HepG2 (cell line): ENCODE measurements around the gene CTF1. TPM values are rescaled to one million over a fixed set of nuclear protein-coding genes. Genes with fewer than 3 reads are reported as not detected.

ENCODE experiments used
- AGO1 ChIP-seq: fragments of 200-400 bp; formaldehyde crosslinking; IDR thresholded peaks from 2 replicates; pipeline ENCODE4 v1.6.1; 2017; ENCODE audit warnings: mild to moderate bottlenecking, low read depth, low read length, moderate library complexity; ENCODE audit not compliant: poor library complexity, severe bottlenecking
- ARNT2 ChIP-seq: sonication (generic); formaldehyde crosslinking; IDR thresholded peaks from 2 replicates; pipeline ENCODE4 v1.8.0; 2022; ENCODE audit warnings: mild to moderate bottlenecking, low read depth, missing genetic modification reagents, moderate library complexity
- FIP1L1 ChIP-seq: fragments of 200-400 bp; formaldehyde crosslinking; IDR thresholded peaks from 2 replicates; pipeline ENCODE4 v1.6.1; 2018; ENCODE audit warnings: low read depth, mild to moderate bottlenecking, low read length, moderate library complexity, borderline replicate concordance; ENCODE audit not compliant: insufficient read depth
- HNF4A ChIP-seq: sonication (generic); formaldehyde crosslinking; IDR thresholded peaks from 2 replicates; pipeline ENCODE4 v1.4.0; 2020; ENCODE audit warnings: missing genetic modification reagents
- MAFK ChIP-seq, 2 experiments: IDR thresholded peaks in 1 of 2; conservative IDR thresholded peaks in 1 of 2; 2 replicates each; pipeline ENCODE4 v1.6.1; 2011; ENCODE audit warnings: improper control_type of control experiment in 2 of 2, low read length in 2 of 2
- PHF8 ChIP-seq: sonication (generic); formaldehyde crosslinking; IDR thresholded peaks from 2 replicates; pipeline ENCODE4 v1.5.0; 2020; ENCODE audit warnings: missing genetic modification reagents
- ZBTB38 ChIP-seq: sonication (generic); formaldehyde crosslinking; IDR thresholded peaks from 2 replicates; pipeline ENCODE4 v1.5.1; 2020; ENCODE audit warnings: mild to moderate bottlenecking, missing genetic modification reagents
- ZNF121 ChIP-seq: sonication (generic); formaldehyde crosslinking; IDR thresholded peaks from 2 replicates; pipeline ENCODE4 v1.5.0; 2020; ENCODE audit warnings: mild to moderate bottlenecking, missing genetic modification reagents
- ZNF34 ChIP-seq: sonication (generic); formaldehyde crosslinking; IDR thresholded peaks from 2 replicates; pipeline ENCODE4 v1.4.0; 2020; ENCODE audit warnings: mild to moderate bottlenecking, missing genetic modification reagents, borderline replicate concordance
- polyA plus RNA-seq, 8 experiments: library from polyadenylated mRNA; depleted of rRNA in 3 of 8; stranded (reverse) in 7 of 8; unstranded in 1 of 8; fragments of >200 nt; fragmentation: Illumina TruSeq in 4 of 8; extraction: Trizol in 4 of 8; gene quantifications; 2 replicates each; pipeline versions ENCODE4 v1.2.1 to v1.2.3, GENCODE V29; 2011 to 2016; ENCODE audit warnings: low read depth in 4 of 8, missing spikeins in 1 of 8, mixed read lengths in 1 of 8; ENCODE audit not compliant: insufficient read depth in 1 of 8
- total RNA-seq, 5 experiments: library from RNA; depleted of rRNA; stranded (reverse); fragments of >200 nt; fragmentation: Illumina TruSeq; extraction: Trizol; gene quantifications; 2 replicates each; pipeline ENCODE4 v1.2.3, GENCODE V29; 2016; ENCODE audit warnings: low read depth in 1 of 5
- TF ChIP-seq, protein P1 (sequence below): sonication (generic); formaldehyde crosslinking; IDR thresholded peaks from 2 replicates; pipeline ENCODE4 v1.4.0; 2020; ENCODE audit warnings: missing genetic modification reagents
- TF ChIP-seq, protein P2 (sequence below): sonication (generic); formaldehyde crosslinking; IDR thresholded peaks from 2 replicates; pipeline ENCODE4 v1.5.0; 2020; ENCODE audit warnings: mild to moderate bottlenecking, missing genetic modification reagents
- TF ChIP-seq, protein P3 (sequence below): sonication (generic); formaldehyde crosslinking; IDR thresholded peaks from 2 replicates; pipeline ENCODE4 v1.5.0; 2020; ENCODE audit warnings: mild to moderate bottlenecking, missing genetic modification reagents, moderate library complexity
- TF ChIP-seq, protein P4 (sequence below): IDR thresholded peaks from 2 replicates; pipeline ENCODE4 v1.6.1; 2016; ENCODE audit warnings: control low read depth
- TF ChIP-seq, protein P5 (sequence below), 2 experiments: IDR thresholded peaks; 2 replicates each; pipeline ENCODE4 v1.6.1; 2011 to 2012; ENCODE audit warnings: low read length in 2 of 2, borderline replicate concordance in 1 of 2, low read depth in 1 of 2, mild to moderate bottlenecking in 1 of 2, moderate library complexity in 1 of 2
- TF ChIP-seq, protein P6 (sequence below): sonication (generic); formaldehyde crosslinking; IDR thresholded peaks from 2 replicates; pipeline ENCODE4 v1.8.1; 2023; ENCODE audit warnings: mild to moderate bottlenecking, moderate library complexity, missing genetic modification reagents
- TF ChIP-seq, protein P7 (sequence below): sonication (generic); IDR thresholded peaks from 2 replicates; pipeline ENCODE4 v1.6.1; 2016; ENCODE audit warnings: low read depth, borderline replicate concordance

CTF1 gene
- total and polyA plus RNA-seq, 2 of the 13 experiments (the other 11 are each of a cell fraction or from before 2014, with no cell fraction given) = 0.13 to 1.8 TPM

DNA sequence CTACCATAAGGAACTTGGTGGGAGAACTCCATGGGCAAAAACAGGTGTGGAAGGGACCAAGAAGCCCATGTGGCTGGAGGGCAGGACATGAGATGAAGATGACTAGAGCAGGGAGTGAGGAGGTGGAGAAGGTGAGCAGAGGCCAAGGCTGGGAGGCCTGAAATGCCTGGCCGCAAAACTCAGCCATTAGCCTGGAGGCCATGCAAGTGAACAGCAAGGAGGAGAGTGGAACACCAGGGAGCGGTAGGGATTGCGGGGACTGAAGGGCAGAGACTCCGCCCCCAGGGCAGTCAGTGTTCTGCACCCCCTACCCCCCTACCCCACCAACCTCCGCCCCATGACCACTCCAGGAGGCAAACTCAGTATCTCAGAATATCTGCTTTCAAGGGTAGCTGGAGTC, 19.5 kb upstream of the CTF1 start (continued):
- TF ChIP-seq FIP1L1 (no peak), ZNF121 (CRISPR knock-in tag) (no peak), AGO1 (no peak), ZNF34 (CRISPR knock-in tag) (no peak), ZBTB38 (CRISPR knock-in tag) (peak; percentile 50; the same call in 1 of the 2 replicates), HNF4A (no peak), ARNT2 (CRISPR knock-in tag) (no peak), PHF8 (CRISPR knock-in tag) (0 out of 2 replicates have a peak, but pooled peaks have one; percentile 10), MAFK (conservative IDR thresholded peaks at IDR 0.05 in 1 of 2, IDR thresholded peaks at IDR 0.05 in 1 of 2; ENCODE audit: low read length in 2 of 2) (no peak)
- TF ChIP-seq, protein P1, sequence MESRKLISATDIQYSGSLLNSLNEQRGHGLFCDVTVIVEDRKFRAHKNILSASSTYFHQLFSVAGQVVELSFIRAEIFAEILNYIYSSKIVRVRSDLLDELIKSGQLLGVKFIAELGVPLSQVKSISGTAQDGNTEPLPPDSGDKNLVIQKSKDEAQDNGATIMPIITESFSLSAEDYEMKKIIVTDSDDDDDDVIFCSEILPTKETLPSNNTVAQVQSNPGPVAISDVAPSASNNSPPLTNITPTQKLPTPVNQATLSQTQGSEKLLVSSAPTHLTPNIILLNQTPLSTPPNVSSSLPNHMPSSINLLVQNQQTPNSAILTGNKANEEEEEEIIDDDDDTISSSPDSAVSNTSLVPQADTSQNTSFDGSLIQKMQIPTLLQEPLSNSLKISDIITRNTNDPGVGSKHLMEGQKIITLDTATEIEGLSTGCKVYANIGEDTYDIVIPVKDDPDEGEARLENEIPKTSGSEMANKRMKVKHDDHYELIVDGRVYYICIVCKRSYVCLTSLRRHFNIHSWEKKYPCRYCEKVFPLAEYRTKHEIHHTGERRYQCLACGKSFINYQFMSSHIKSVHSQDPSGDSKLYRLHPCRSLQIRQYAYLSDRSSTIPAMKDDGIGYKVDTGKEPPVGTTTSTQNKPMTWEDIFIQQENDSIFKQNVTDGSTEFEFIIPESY (CRISPR knock-in tag) = peak; percentile 37; the same call in 1 of the 2 replicates
- TF ChIP-seq, protein P2, sequence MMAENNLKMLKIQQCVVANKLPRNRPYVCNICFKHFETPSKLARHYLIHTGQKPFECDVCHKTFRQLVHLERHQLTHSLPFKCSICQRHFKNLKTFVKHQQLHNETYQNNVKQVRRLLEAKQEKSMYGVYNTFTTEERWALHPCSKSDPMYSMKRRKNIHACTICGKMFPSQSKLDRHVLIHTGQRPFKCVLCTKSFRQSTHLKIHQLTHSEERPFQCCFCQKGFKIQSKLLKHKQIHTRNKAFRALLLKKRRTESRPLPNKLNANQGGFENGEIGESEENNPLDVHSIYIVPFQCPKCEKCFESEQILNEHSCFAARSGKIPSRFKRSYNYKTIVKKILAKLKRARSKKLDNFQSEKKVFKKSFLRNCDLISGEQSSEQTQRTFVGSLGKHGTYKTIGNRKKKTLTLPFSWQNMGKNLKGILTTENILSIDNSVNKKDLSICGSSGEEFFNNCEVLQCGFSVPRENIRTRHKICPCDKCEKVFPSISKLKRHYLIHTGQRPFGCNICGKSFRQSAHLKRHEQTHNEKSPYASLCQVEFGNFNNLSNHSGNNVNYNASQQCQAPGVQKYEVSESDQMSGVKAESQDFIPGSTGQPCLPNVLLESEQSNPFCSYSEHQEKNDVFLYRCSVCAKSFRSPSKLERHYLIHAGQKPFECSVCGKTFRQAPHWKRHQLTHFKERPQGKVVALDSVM (CRISPR knock-in tag) = peak; percentile 58
- TF ChIP-seq, protein P3, sequence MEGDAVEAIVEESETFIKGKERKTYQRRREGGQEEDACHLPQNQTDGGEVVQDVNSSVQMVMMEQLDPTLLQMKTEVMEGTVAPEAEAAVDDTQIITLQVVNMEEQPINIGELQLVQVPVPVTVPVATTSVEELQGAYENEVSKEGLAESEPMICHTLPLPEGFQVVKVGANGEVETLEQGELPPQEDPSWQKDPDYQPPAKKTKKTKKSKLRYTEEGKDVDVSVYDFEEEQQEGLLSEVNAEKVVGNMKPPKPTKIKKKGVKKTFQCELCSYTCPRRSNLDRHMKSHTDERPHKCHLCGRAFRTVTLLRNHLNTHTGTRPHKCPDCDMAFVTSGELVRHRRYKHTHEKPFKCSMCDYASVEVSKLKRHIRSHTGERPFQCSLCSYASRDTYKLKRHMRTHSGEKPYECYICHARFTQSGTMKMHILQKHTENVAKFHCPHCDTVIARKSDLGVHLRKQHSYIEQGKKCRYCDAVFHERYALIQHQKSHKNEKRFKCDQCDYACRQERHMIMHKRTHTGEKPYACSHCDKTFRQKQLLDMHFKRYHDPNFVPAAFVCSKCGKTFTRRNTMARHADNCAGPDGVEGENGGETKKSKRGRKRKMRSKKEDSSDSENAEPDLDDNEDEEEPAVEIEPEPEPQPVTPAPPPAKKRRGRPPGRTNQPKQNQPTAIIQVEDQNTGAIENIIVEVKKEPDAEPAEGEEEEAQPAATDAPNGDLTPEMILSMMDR (CRISPR knock-in tag) = peak; percentile 44
- TF ChIP-seq, protein P4, sequence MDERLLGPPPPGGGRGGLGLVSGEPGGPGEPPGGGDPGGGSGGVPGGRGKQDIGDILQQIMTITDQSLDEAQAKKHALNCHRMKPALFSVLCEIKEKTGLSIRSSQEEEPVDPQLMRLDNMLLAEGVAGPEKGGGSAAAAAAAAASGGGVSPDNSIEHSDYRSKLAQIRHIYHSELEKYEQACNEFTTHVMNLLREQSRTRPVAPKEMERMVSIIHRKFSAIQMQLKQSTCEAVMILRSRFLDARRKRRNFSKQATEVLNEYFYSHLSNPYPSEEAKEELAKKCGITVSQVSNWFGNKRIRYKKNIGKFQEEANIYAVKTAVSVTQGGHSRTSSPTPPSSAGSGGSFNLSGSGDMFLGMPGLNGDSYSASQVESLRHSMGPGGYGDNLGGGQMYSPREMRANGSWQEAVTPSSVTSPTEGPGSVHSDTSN (CRISPR knock-in tag) = no peak
- TF ChIP-seq, protein P5, sequence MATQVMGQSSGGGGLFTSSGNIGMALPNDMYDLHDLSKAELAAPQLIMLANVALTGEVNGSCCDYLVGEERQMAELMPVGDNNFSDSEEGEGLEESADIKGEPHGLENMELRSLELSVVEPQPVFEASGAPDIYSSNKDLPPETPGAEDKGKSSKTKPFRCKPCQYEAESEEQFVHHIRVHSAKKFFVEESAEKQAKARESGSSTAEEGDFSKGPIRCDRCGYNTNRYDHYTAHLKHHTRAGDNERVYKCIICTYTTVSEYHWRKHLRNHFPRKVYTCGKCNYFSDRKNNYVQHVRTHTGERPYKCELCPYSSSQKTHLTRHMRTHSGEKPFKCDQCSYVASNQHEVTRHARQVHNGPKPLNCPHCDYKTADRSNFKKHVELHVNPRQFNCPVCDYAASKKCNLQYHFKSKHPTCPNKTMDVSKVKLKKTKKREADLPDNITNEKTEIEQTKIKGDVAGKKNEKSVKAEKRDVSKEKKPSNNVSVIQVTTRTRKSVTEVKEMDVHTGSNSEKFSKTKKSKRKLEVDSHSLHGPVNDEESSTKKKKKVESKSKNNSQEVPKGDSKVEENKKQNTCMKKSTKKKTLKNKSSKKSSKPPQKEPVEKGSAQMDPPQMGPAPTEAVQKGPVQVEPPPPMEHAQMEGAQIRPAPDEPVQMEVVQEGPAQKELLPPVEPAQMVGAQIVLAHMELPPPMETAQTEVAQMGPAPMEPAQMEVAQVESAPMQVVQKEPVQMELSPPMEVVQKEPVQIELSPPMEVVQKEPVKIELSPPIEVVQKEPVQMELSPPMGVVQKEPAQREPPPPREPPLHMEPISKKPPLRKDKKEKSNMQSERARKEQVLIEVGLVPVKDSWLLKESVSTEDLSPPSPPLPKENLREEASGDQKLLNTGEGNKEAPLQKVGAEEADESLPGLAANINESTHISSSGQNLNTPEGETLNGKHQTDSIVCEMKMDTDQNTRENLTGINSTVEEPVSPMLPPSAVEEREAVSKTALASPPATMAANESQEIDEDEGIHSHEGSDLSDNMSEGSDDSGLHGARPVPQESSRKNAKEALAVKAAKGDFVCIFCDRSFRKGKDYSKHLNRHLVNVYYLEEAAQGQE (IDR thresholded peaks at IDR 0.05; ENCODE audit: borderline replicate concordance in 1 of 2, low read depth in 1 of 2, low read length in 2 of 2) = no peak
- TF ChIP-seq, protein P6, sequence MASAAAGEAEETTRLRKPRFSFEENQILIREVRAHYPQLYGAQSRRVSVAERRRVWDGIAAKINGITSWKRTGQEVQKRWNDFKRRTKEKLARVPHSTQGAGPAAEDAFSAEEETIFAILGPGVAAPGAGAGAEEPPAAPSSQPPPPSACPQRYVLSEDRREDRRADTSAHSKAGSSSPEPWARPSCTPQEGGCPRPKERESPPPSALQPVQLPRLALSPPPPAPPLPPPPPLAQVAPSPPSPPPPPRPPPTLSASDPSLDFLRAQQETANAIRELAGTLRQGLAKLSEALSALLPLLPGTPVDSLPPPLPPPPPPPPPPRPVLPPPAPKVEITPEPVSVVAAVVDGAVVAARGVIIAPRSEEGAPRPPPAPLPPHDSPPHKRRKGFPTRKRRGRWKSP (CRISPR knock-in tag) = no peak
- TF ChIP-seq, protein P7, sequence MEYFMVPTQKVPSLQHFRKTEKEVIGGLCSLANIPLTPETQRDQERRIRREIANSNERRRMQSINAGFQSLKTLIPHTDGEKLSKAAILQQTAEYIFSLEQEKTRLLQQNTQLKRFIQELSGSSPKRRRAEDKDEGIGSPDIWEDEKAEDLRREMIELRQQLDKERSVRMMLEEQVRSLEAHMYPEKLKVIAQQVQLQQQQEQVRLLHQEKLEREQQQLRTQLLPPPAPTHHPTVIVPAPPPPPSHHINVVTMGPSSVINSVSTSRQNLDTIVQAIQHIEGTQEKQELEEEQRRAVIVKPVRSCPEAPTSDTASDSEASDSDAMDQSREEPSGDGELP = no peak
